ENCODE measurements around the gene WDR59.

WDR59 gene

DNA sequence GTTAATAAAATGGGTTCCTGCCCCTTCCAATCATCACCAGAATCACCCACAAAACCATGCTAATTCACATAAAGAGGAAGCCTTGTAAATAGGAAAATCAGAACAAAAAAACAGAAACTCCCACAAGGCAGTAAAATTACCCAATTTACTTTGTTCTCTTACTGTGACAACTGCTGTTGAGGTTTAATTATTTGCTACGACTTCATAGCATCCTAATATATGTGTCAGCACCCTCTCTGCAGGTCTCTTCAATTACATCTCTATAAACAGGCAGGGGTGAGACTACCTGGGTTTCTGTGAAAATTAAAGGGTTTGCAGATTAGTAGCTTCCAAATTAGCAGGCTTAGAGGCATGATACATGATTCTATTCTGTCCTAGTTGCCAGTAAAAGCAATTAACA is 2.7 kb downstream of the WDR59 start:
- TF ChIP-seq POLR2A (IDR thresholded peaks at IDR 0.05; ENCODE audit: low read depth, low read length) = no peak
- no peak for FAIRE-seq

DNA sequence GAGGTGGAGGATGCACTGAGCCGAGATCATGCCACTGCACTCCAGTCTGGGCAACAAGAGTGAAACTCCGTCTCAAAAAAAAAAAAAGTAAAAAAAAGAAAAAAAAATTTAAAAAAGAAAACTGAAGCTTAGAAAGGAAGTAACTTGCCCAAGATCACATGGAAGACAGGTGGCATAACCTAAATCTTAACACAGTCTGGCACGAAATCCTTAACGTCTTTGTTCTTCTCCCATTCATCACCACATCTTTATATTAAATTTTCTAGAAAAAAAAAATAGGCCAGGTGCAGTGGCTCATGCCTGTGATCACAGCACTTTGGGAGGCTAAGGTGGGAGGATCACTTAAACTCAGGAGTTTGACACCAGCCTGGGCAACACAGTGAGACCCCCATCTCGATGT is 9.3 kb downstream of the WDR59 start:
- TF ChIP-seq POLR2A (IDR thresholded peaks at IDR 0.05; ENCODE audit: low read depth, low read length) = no peak
- FAIRE-seq = no peak
- no peak for DNase-seq (ENCODE audit: insufficient read length, low spot score)

More for the DNA sequence above, 2.7 kb downstream of the WDR59 start:
- no peak for DNase-seq (ENCODE audit: insufficient read length, low spot score)

DNA sequence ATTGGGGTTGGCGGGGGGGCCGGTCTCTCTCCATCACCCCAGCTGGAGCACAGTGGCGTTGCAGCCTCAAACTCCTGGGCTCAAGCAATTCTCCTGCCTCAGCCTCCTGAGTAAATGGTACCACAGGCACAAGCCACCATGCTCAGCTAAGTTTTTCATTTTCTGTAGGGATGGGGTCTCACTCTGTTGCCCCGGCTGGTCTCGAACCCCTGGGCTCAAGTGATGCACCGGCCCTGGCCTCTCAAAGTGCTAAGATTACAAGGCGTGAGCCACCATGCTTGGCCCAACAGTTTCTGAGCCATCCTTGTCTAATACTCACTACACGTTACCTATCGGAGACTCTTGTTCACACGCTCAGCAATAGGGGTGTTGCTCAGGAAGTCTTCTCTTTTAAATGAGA is 11.6 kb downstream of the WDR59 start:
- no peak for FAIRE-seq
- DNase-seq (ENCODE audit: insufficient read length, low spot score) = no peak
- no peak for TF ChIP-seq POLR2A (IDR thresholded peaks at IDR 0.05; ENCODE audit: low read depth, low read length)

DNA sequence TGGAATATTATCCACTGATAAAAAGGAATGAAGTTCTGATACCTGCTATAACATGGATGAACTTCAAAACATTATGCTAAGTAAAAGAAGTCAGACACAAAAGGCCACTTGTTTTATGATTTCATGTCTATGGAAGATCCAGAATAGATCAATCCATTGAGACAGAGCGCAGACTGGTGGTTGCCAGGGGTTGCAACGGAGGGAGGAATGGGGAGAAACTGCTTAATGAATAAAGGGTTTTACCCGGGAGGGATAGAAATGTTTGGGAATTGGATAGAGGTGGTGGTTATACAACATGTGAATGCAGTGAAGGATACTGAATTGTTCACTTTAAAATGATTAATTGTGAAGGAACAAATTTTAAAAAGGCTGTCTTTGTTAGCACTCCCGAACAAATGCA is 30.2 kb downstream of the WDR59 start:
- DNase-seq (ENCODE audit: insufficient read length, low spot score) = no peak
- FAIRE-seq = no peak
- no peak for TF ChIP-seq POLR2A (IDR thresholded peaks at IDR 0.05; ENCODE audit: low read depth, low read length)

DNA sequence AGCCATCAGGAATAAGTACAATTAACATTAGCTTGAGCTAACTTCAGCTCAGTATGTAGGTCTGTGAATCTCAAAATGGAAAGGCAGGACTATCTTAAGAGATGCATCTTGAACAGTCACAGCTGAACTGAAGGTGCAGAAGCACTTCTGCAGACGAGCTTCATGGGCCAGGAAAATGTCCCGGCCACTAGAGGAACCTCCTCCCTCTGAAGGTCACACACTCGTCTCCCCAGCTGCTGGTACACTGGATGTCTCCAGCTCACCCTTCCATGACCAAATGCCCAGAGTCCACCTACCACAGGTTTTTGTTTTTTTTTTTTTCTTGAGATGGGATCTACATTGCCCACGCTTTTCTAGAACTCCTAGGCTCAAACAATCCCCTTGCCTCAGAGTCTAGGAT is 33.2 kb downstream of the WDR59 start:
- DNase-seq (ENCODE audit: insufficient read length, low spot score) = no peak
- FAIRE-seq = no peak
- no peak for TF ChIP-seq POLR2A (IDR thresholded peaks at IDR 0.05; ENCODE audit: low read depth, low read length)

DNA sequence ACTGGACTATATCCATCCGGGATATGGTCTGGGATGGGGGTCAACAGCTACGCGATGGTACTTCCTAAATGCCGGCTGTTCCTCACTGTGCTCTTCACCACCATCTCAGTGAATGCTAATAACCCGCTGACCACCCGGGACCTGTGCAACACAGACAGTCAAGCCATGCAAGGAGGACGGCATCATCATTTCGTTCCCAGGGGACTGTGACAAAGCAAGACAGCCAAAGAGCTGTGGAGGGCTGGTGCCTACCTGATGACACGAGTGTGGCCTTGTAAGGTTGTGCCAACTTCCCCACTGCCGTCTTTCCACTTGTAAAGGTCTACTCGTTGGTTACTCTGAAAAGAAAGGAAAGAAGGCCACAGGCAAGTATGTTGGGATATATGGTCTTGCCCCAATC is 33.7 kb downstream of the WDR59 start:
- DNase-seq (ENCODE audit: insufficient read length, low spot score) (no peak), FAIRE-seq (no peak)

DNA sequence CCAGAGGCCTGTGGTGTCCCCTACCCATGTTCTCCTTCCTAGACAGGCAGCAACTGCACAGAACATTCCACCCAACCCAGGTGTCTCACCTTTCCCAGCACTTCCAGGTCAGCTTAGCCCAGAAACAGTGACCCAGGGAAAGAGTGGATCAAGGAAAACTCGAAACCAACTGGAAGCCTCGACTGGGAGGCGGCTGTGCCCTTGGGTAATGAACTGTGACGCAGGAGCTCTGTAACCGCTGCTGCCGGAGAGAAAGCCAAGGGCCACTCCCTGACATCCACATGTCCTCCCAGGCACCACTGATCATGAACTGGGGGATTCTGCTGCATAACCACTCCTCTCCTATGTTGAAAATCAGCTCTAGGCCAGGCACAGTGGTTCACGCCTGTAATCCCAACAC is 34.4 kb downstream of the WDR59 start:
- TF ChIP-seq POLR2A (IDR thresholded peaks at IDR 0.05; ENCODE audit: low read depth, low read length) = no peak
- FAIRE-seq (no peak), DNase-seq (ENCODE audit: insufficient read length, low spot score) (no peak)

More for the DNA sequence above, 33.7 kb downstream of the WDR59 start:
- no peak for TF ChIP-seq POLR2A (IDR thresholded peaks at IDR 0.05; ENCODE audit: low read depth, low read length)

DNA sequence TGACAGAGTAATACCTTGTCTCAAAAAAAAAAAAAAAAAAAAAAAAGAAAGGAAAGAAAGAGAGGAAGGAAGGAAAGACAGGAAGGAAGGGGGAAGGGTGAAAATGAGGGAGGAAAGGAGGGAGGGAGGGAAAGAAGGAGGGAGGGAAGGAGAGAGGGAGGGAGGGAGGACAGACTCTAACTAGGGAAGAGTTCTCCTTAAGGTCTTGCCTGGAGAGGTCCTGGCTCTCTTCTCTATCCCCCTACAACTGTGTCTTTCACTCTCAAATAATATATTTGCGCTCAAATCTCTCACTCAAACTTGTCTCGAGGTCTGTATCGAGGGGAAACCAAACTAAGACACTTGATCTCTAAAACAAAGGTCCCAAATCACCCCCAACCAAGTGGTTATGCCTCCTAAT is 35.6 kb downstream of the WDR59 start:
- FAIRE-seq = no peak
- no peak for TF ChIP-seq POLR2A (IDR thresholded peaks at IDR 0.05; ENCODE audit: low read depth, low read length)

DNA sequence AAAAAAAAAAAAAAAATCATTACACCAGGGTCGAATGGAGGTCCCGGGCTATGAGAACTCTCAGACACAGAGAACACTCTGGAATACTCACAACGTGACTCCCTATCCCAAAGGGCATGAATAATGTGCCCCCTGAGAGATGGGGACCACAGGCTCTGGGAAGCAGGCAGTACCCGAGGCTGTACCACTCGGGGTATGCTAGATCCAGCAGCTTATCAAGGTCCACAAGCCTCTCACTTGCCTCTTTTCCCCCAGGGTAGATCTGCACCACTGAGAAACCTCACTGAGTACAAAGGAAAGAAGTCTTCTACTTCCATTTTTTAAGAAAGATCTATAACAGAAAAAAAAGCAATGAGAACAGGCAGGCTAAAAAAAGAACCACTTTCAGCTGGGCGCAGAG is 40.5 kb downstream of the WDR59 start:
- no peak for FAIRE-seq
- no peak for TF ChIP-seq POLR2A (IDR thresholded peaks at IDR 0.05; ENCODE audit: low read depth, low read length)
- no peak for DNase-seq (ENCODE audit: insufficient read length, low spot score)

More for the DNA sequence above, 35.6 kb downstream of the WDR59 start:
- DNase-seq (ENCODE audit: insufficient read length, low spot score) = no peak

DNA sequence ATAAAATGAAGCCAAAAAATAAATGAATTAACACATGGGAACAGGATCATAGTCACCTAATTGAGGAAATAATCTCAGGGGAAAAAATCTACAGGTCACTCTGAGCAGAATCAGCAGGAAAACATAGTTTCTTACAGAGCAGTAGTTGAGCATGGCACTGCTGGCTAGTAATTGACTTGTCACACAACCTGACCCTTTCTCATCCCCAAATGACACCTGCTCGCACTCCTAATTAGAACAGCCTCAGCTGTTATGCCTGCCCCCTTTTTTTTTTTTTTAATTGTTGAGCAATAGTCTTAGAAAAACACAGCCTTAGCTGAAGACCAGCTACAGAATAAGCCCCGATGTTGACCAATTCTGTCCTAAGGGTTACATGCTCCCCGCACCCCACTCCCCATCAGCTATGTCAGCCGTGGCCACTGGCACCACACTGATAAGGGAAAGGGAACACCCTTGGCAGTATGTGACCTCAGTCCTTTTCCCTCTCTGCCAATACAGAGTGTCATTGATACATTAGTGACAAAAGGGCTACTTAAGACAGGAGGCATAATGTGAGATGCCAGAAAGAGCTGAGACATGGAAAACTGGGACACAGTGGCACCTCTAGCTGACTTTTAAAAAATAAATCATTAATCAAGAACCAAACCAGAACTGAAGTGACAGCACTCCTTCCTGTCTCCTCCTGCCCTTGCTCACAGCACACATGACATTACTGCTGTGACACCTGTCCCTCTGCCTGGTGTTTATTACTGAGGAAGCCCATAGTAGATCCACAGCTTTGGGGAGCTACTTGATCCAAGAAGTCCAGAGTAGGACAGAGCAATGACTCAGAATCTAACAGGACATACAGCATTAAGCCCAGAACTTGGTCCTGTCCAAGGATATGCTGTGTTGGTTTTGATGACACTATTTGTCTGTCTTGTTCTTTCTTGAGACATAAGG is 41.7 kb downstream of the WDR59 start:
- FAIRE-seq (no peak), DNase-seq (ENCODE audit: insufficient read length, low spot score) (no peak)
- no peak for TF ChIP-seq POLR2A (IDR thresholded peaks at IDR 0.05; ENCODE audit: low read depth, low read length)

DNA sequence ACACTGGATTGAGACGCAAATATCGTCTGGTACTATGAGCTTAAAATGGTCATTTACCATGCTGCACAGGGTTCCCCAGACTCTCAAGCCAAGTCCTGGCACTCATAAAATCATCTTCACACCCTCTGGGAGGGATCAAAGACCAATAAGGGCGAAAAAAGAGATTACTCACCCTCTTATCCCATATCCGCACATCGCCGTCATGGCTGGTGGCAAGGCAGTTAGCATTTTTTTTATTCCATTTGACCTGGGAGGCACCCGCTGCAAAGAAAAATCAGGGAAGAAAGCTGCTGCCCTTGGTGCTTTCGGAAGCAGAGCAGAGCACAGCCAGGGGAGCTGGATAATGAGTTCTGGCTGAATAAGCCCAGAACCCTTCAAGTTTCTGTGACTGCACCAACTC is 42.4 kb downstream of the WDR59 start:
- FAIRE-seq (no peak), DNase-seq (ENCODE audit: insufficient read length, low spot score) (no peak)
- no peak for TF ChIP-seq POLR2A (IDR thresholded peaks at IDR 0.05; ENCODE audit: low read depth, low read length)

DNA sequence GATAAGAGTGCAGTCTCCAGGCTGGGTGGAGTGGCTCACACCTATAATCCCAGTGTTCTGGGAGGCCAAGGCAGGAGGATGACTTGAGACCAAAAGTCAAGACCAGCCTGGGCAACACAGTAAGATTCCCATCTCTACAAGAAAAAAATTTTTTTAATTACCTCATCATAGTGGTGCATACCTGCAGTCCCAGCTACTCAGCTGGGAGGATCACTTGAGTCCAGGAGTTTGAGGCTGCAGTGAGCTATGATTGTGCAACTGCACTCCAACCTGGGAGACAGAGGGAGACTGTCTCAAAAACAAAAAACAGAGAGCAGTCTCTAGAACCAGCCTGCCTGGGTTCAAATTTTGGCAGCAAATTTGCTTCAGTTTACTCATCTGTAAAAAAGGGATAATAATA is 45.2 kb downstream of the WDR59 start:
- FAIRE-seq (no peak), DNase-seq (ENCODE audit: insufficient read length, low spot score) (no peak)
- TF ChIP-seq POLR2A (IDR thresholded peaks at IDR 0.05; ENCODE audit: low read depth, low read length) = no peak

DNA sequence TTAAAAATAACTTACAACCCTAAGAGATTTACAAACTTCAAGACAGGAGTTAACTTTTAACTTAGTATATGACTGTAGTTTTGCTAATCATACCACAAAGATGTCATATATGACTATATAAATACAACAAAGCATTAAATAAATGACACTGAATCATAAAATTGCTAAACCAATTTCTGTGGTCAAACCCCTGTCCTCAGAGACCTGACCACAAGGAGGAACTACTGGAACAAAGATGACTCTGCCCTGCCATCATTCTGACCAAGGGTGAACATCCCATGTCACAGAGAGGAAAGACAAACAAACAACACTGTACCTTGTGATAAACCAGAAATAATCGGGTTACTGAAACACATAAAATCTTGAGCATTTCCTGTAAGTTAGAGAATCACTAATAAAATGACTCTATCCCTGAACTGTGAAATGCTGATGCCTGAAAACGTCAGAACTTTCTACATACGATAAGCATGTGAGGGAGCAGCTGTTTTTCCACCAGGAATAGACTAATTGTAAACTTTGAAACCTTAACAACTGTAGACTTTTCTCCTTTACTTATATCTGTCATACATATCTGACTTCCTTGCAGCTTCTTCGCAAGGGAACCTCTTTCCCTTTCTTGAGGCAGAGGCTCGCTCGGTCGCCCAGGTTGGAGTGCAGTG is 47.9 kb downstream of the WDR59 start:
- FAIRE-seq = no peak
- DNase-seq (ENCODE audit: insufficient read length, low spot score) = peak; percentile 51
- TF ChIP-seq POLR2A (IDR thresholded peaks at IDR 0.05; ENCODE audit: low read depth, low read length) = no peak

DNA sequence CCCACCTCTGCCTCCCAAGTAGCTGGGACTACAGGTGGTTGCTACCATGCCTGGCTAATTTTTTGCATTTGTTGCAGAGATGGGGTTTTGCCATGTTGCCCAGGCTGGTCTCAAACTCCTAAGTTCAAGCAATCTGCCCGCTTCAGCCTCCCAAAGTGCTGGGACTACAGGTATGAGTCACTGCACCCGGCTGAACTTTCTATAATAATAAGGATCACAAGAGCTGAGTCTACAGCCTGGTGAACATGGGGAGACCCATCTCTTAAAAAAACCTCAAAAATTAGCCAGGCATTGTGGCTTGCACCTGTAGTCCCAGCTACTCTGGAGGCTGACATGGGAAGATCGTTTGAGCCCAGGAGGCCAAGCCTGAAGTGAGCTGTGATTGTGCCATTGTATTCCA is 53.5 kb downstream of the WDR59 start:
- no peak for TF ChIP-seq POLR2A (IDR thresholded peaks at IDR 0.05; ENCODE audit: low read depth, low read length)
- no peak for FAIRE-seq

DNA sequence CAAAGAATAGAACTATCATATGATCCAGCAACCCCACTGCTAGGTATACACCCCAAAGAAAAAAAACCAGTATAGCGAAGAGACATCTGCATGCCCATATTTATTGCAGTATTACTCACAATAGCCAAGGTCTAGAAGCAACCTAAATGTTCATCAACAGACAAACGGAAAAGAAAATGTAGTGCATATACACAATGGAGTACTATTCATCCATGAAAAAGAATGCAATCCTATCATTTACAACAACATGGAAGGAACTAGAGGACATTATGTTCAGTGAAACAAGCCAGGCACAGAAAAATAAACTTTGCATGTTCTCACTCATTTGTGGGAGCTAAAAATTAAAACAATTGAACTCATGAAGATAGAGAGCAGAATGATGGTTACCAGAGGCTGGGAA is 55.3 kb downstream of the WDR59 start:
- FAIRE-seq = no peak
- no peak for TF ChIP-seq POLR2A (IDR thresholded peaks at IDR 0.05; ENCODE audit: low read depth, low read length)
- DNase-seq (ENCODE audit: insufficient read length, low spot score) = no peak

More for the DNA sequence above, 53.5 kb downstream of the WDR59 start:
- no peak for DNase-seq (ENCODE audit: insufficient read length, low spot score)

All from H54 (cell line).